ENCODE measurements around the gene FAM131B. TPM values are rescaled to one million over a fixed set of nuclear protein-coding genes. Genes with fewer than 3 reads are reported as not detected.

Gene FAM131B
- total RNA-seq, 1 experiment from 2014 or later, result 1.1 TPM

GRCh38 chr7:143382791-143383641, 20.5 kb upstream of the FAM131B start:
- no peak for DNase-seq (ENCODE audit: low read depth)

- DNase-seq (ENCODE audit: low read depth), result no peak
Measured at GRCh38 chr7:143382126-143382790, 19.7 kb upstream of the FAM131B start.

GRCh38 chr7:143381427-143382125, 19.1 kb upstream of the FAM131B start:
- DNase-seq (ENCODE audit: low read depth), result peak; percentile 73

- DNase-seq (ENCODE audit: low read depth), result peak; percentile 95
Measured at GRCh38 chr7:143380646-143381426, 18.3 kb upstream of the FAM131B start, which contains the start of gene ZYX. Gene ZYX, plus strand, starts transcription at chr7:143381345. Its CDS starts 227 bp downstream, at chr7:143381572.

- DNase-seq (ENCODE audit: low read depth), result peak; percentile 87
Measured at GRCh38 chr7:143380260-143380645, 17.7 kb upstream of the FAM131B start.

GRCh38 chr7:143379611-143380259, 17.2 kb upstream of the FAM131B start:
- DNase-seq (ENCODE audit: low read depth), result no peak

- DNase-seq (ENCODE audit: low read depth), result no peak
Measured at GRCh38 chr7:143376396-143376795, 13.9 kb upstream of the FAM131B start.

- DNase-seq (ENCODE audit: low read depth), result peak; percentile 57
Measured at GRCh38 chr7:143375298-143376034, 13.0 kb upstream of the FAM131B start.

GRCh38 chr7:143374561-143374960, 12.0 kb upstream of the FAM131B start:
- no peak for DNase-seq (ENCODE audit: low read depth)

GRCh38 chr7:143373255-143373794, 10.8 kb upstream of the FAM131B start:
- no peak for DNase-seq (ENCODE audit: low read depth)

- DNase-seq (ENCODE audit: low read depth), result peak; percentile 87
Measured at GRCh38 chr7:143372070-143372469, 9.6 kb upstream of the FAM131B start.

GRCh38 chr7:143369678-143370651, 7.5 kb upstream of the FAM131B start:
- DNase-seq (ENCODE audit: low read depth), result no peak

- no peak for DNase-seq (ENCODE audit: low read depth)
Measured at GRCh38 chr7:143368387-143368786, 5.9 kb upstream of the FAM131B start.

- DNase-seq (ENCODE audit: low read depth), result peak; percentile 79
Measured at GRCh38 chr7:143367972-143368371, 5.5 kb upstream of the FAM131B start.

- no peak for DNase-seq (ENCODE audit: low read depth)
Measured at GRCh38 chr7:143363016-143363937, 764 bp upstream of the FAM131B start.

GRCh38 chr7:143361552-143362130, 872 bp downstream of the FAM131B start:
- no peak for DNase-seq (ENCODE audit: low read depth)

Data from LHCN-M2 (cell line).